ENCODE data around the gene HOXB8. TPM values are rescaled to one million over a fixed set of nuclear protein-coding genes. Genes with fewer than 3 reads are reported as not detected.

Gene HOXB8
- polyA plus RNA-seq, 6 donors from 2014 or later: not detected

- Mint-ChIP-seq H3K27me3 (peaks cover 85 to 100% (median 91%) of the 10 kb centered on the region in 3 donors), H3K27ac (peak overlapping the region in 2 of 6 donors; percentile 10 to 81), H3K36me3 (peaks cover 0 to 8% of the 10 kb centered on the region in 2 donors), H3K4me1 (peaks cover 4 to 33% (median 18%) of the 10 kb centered on the region in 3 donors), H3K4me3 (peak overlapping the region in 5 of 8 donors; percentile 5 to 30 (median 23)), H3K9me3 (peaks cover 0 to 3% (median 0%) of the 10 kb centered on the region in 7 donors)
- DNase-seq (no peak), ATAC-seq (ENCODE audit: low read depth in 2 of 2) (no peak)
Measured at GRCh38 chr17:48632579-48633265, 17.6 kb upstream of the HOXB8 start.

DNA sequence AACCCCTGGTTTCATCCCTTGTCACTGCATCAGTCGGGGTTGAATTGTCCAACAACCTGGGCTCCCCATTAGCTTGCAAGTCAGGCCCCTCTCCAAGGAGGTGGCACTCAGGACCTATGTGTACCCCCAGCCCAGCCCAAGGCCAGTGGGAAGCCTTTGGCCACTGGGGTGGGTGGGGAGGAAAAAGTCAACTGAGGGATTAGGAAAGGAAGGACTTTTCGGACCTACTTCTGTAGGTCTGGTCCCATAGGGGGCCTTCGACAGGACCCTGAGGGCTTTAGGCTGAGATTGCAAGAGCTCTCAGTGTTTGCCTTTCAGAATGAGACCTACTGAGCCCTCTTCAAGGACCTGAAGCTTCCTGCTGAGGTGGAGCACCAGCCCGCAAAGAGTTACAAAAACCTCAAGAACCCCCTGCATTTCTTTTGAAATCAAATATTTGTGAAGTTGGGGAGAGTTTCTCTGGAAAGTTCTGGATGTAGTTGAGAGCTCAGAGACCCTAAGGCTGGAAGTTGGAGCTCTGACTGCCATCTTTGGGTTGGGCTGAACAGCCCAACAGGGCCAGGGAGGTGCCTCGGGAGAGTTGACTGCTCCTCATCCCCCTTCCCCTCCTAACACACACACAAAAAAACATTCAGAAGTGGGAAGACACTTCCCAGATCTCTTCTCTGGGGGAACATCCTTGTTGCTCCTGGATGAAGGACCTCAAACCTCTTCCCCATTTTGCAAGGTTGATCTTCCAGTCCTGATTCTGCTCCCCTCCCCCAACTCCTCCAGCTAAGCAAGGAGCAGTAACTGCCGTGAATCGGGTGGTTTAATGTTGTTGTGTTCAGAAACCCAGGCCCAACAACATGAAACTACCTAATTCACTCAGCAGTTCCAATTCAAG lies 16.8 kb upstream of the HOXB8 start:
- Mint-ChIP-seq H3K27ac (peak overlapping the region in 1 of 6 donors; percentile 12), H3K36me3 (peaks cover 0 to 8% of the 10 kb centered on the region in 2 donors), H3K4me1 (peaks cover 5 to 32% (median 16%) of the 10 kb centered on the region in 3 donors), H3K27me3 (peaks cover 83 to 100% (median 91%) of the 10 kb centered on the region in 3 donors), H3K9me3 (peaks cover 0 to 3% (median 0%) of the 10 kb centered on the region in 7 donors), H3K4me3 (no peak overlapping the region)
- DNase-seq: no peak
- no peak for ATAC-seq (ENCODE audit: low read depth in 2 of 2)

- Mint-ChIP-seq H3K36me3 (peaks cover 0 to 8% of the 10 kb centered on the region in 2 donors), H3K27me3 (peaks cover 84 to 100% (median 93%) of the 10 kb centered on the region in 3 donors), H3K27ac (no peak overlapping the region), H3K4me3 (peak overlapping the region in 1 of 8 donors; percentile 45), H3K9me3 (peaks cover 0 to 3% (median 0%) of the 10 kb centered on the region in 7 donors), H3K4me1 (peaks cover 9 to 31% (median 17%) of the 10 kb centered on the region in 3 donors)
- no peak for ATAC-seq (ENCODE audit: low read depth in 2 of 2)
- no peak for DNase-seq
Measured at GRCh38 chr17:48630925-48631692, 16.0 kb upstream of the HOXB8 start.

DNA sequence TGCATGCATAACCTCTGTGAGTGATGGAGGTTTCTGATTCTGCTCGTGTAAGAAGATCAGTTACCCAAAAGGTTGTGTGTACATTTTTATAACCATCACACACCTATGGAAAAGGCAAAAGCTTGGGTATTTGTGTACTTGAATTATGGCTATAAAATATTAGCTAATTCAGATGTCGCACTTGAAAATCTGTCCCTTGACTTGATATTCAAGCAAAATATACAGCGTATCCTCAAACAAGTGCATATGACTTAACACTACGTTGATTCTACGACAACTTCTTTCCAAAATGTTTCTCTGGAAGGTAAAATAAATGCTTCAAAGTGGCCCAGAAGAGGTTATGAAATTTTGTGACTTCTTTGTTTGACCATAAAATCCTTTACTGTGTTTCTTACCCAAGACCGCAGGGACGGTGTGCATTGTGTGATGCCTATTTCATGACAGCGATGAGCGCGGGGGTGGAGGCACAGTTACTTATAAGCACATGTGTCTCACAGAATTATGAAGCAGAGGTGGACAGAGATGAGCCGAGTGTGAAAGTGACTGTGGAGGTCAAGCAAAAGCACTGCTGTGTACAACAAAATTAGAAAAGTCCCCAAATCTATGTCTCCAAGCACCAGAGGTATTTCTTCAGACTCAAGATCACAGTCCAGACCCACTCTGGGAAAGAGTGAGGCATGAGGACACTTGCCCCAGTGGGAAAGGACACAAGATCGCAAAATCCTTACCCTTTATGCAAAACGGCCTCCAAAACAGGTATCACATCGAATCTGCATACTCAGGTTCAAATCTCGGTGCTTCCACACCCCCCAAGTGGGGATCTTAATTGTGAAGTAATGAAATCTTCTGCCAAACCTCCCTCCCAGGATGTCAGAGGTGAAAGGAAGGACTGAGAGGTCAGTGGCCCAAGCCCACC lies 15.2 kb upstream of the HOXB8 start:
- DNase-seq (no peak), ATAC-seq (ENCODE audit: low read depth in 2 of 2) (no peak)
- Mint-ChIP-seq H3K36me3 (peaks cover 0 to 8% of the 10 kb centered on the region in 2 donors), H3K9me3 (peaks cover 0 to 3% (median 0%) of the 10 kb centered on the region in 7 donors), H3K27ac (peak overlapping the region in 1 of 6 donors; percentile 27), H3K4me1 (peaks cover 15 to 32% (median 25%) of the 10 kb centered on the region in 3 donors), H3K27me3 (peaks cover 80 to 100% (median 93%) of the 10 kb centered on the region in 3 donors), H3K4me3 (peak overlapping the region in 1 of 8 donors; percentile 8)

DNA sequence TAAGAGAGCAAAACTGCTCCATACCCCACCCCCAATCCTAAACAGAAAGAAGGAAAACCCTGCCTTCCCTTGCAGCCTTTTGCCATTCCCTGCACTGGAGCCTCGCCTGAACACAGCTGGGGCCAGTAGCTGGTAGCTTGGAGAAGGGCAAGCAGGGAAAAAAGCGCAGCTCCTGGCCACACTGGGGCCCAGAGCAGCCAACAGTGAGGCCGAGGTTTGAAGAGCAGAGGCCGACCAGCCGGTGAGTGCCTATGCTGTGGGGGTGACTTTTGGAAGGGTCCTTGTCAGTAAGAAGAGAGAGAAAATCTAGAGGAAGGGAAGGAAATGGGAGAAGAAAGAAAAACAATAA lies 14.3 kb upstream of the HOXB8 start:
- Mint-ChIP-seq H3K9me3 (peaks cover 0 to 3% (median 0%) of the 10 kb centered on the region in 7 donors), H3K4me1 (peaks cover 15 to 25% (median 22%) of the 10 kb centered on the region in 3 donors), H3K36me3 (peaks cover 0 to 8% of the 10 kb centered on the region in 2 donors), H3K27ac (no peak overlapping the region), H3K27me3 (peaks cover 75 to 94% (median 89%) of the 10 kb centered on the region in 3 donors), H3K4me3 (no peak overlapping the region)
- no peak for ATAC-seq (ENCODE audit: low read depth in 2 of 2)
- no peak for DNase-seq

GRCh38 chr17:48628649-48629410 lies 13.7 kb upstream of the HOXB8 start:
- Mint-ChIP-seq H3K27ac (no peak overlapping the region), H3K27me3 (peaks cover 78 to 94% (median 90%) of the 10 kb centered on the region in 3 donors), H3K4me1 (peaks cover 15 to 20% (median 18%) of the 10 kb centered on the region in 3 donors), H3K4me3 (peak overlapping the region in 2 of 8 donors; percentile 49 to 55), H3K9me3 (peaks cover 0 to 3% (median 0%) of the 10 kb centered on the region in 7 donors), H3K36me3 (peaks cover 0 to 8% of the 10 kb centered on the region in 2 donors)
- DNase-seq: no peak
- ATAC-seq (ENCODE audit: low read depth in 2 of 2): no peak

GRCh38 chr17:48627623-48628521 lies 12.8 kb upstream of the HOXB8 start:
- H3K9me3 Mint-ChIP-seq: peaks cover 0 to 3% (median 0%) of the 10 kb centered on the region in 7 donors
- H3K36me3 Mint-ChIP-seq: peaks cover 0 to 7% of the 10 kb centered on the region in 2 donors
- H3K27ac Mint-ChIP-seq: peak overlapping the region in 1 of 6 donors; percentile 44

DNA sequence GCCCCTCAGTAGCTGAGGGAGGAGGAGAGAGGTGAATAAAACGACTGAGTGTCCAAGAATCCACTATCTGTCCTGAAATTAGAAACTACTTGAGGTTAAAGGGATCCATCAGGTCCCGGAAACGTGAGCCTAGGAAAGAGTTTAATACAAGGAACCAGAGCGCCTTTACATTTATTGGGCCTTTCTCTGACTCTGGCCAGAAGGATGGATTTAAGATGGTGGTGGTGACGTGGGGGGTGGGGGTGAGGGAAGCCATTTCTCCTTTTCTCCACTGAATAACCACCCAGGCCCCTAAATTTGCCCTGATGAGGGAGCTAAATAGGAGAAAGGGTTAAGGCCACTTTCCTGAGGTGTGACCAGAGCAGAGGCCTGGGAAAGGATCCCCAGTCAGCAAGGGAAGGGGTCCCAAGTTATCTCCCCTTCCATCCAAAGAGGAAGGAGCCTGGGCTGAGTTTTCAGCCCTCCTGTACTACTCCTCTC lies 12.1 kb upstream of the HOXB8 start:
- ATAC-seq (ENCODE audit: low read depth in 2 of 2) (no peak), DNase-seq (no peak)
- Mint-ChIP-seq H3K27ac (peak overlapping the region in 1 of 6 donors; percentile 70), H3K27me3 (peaks cover 85 to 95% (median 94%) of the 10 kb centered on the region in 3 donors), H3K4me1 (peaks cover 15 to 18% (median 15%) of the 10 kb centered on the region in 3 donors), H3K4me3 (peak overlapping the region; percentile 56 to 86 (median 80)), H3K9me3 (no peaks in the 10 kb centered on the region), H3K36me3 (no peaks in the 10 kb centered on the region)

More at GRCh38 chr17:48627623-48628521, 12.8 kb upstream of the HOXB8 start:
- ATAC-seq (ENCODE audit: low read depth in 2 of 2) (no peak), DNase-seq (no peak)
- H3K27me3 Mint-ChIP-seq: peaks cover 85 to 95% (median 94%) of the 10 kb centered on the region in 3 donors
- peak overlapping the region in 6 of 8 donors; percentile 24 to 75 (median 52) for H3K4me3 Mint-ChIP-seq
- peaks cover 15 to 18% (median 15%) of the 10 kb centered on the region in 3 donors for H3K4me1 Mint-ChIP-seq

DNA sequence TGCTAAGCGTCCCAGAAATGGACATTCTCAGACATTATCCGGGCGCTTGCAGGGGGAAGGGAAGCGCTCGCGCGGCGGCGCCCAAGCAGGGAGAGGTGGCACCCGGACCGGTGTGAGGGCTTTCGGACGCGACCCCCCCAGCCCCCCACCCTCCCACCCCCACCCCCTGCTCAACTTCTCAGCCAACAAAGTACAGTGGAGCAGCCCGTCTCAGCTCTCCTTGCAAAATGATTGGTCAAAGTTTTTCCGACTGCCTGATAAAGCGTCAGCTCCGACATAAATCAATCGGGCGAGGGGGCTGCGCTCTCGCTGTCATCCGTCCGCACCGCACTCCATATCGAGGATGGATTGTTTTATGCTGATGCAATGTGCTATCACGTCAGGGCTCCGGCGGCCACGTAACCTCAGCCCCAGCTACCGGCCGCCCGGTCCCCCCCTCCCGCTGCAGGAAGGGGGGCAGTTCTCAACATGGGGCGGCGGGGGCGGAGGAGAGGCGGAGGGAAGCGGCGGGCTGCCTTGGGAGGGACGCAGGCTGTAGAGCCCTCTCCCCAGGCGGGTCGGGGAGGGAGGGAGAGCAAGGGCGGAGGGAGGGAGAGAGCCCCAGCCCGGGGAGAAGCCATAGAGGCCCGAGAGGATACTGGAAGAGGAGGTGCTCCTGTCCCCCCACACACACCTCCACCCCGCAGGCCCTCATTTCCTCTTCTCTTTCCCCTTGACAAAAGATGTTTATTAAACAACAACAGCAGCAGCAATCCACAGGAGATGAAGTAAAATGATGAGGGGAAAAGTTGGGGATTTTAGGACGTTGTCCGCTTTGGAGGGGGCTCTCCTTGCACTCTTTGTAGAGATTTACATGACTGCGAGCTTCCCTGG lies 11.4 kb upstream of the HOXB8 start, which contains the start of gene HOXB9:
Gene HOXB9 (minus strand): TSS at position 114 of the 873 bp plus-strand sequence. CDS start 89 bp downstream, at position 25.
- H3K4me1 Mint-ChIP-seq: peaks cover 15 to 18% (median 15%) of the 10 kb centered on the region in 3 donors
- H3K4me3 Mint-ChIP-seq: peak within 1 kb of the TSS; percentile 75 to 94 (median 86)
- H3K27ac Mint-ChIP-seq: peak within 1 kb of the TSS in 3 of 6 donors; percentile 46 to 76 (median 70)
- H3K9me3 Mint-ChIP-seq: no peaks in the 10 kb centered on the region
- ATAC-seq (ENCODE audit: low read depth in 2 of 2) (peak; percentile 22 to 26), DNase-seq (no peak)
- H3K27me3 Mint-ChIP-seq: peaks cover 85 to 96% (median 94%) of the 10 kb centered on the region in 3 donors
- no peaks in the 10 kb centered on the region for H3K36me3 Mint-ChIP-seq

Data from naive B cell (primary cell).